NB4 (cell line): ENCODE results near the gene MAP3K20.

Source experiments
- CTCF ChIP-seq: IDR thresholded peaks from one replicate; pipeline ENCODE4 v1.5.1; 2012; ENCODE audit warnings: low read depth, low read length
- POLR2A ChIP-seq: IDR thresholded peaks from 2 replicates; pipeline ENCODE4 v1.6.1; 2011; ENCODE audit warnings: mild to moderate bottlenecking; ENCODE audit not compliant: insufficient read length; ENCODE audit errors: extremely low read depth

GRCh38 chr2:173248381-173248780 lies 172.7 kb downstream of the MAP3K20 start:
- TF ChIP-seq CTCF (no peak), POLR2A (no peak)
